ENCODE results near the gene MTUS2. TPM values are rescaled to one million over a fixed set of nuclear protein-coding genes. Genes with fewer than 3 reads are reported as not detected.

Gene MTUS2
- total and polyA plus RNA-seq, 2 experiments from 2014 or later: 3.0 to 4.3 TPM

DNA sequence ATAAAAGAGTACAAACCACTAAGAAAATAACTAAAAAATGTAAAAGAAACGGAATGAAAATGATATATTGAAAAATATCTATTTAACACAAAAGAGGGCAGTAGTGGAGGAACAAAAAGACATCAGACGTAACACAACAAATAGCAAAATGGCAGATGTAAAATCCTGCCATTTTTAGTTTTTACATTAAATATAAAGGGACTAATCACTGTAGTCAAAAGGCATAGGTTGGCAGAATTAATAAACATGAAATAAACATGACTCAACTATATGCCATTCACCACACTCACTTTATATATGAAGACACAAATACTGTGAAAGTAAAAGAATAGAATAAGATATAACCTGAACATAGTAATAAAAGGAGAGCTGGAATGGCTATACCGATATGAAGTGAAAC, 11.0 kb downstream of the MTUS2 start:
- H3K4me2 ChIP-seq: no peak overlapping the region
- no peaks in the 10 kb centered on the region for H4K20me1 ChIP-seq (ENCODE audit: insufficient read depth, poor library complexity, severe bottlenecking)
- H3K9me3 ChIP-seq (ENCODE audit: low read depth): peaks cover 10% of the 10 kb centered on the region
- H3K4me3 ChIP-seq: no peak overlapping the region
- no peak for DNase-seq (ENCODE audit: low spot score)
- 78% methylated on average over 3 of the region's 3 CpGs for WGBS (ENCODE audit: low lambda C conversion rate, missing lambda C conversion rate)
- H3K79me2 ChIP-seq: no peaks in the 10 kb centered on the region
- H3K36me3 ChIP-seq (replicated peaks; ENCODE audit: insufficient read depth, low read depth): no peaks in the 10 kb centered on the region
- H3K27ac ChIP-seq: no peak overlapping the region
- no peak for TF ChIP-seq EZH2phosphoT487 (IDR thresholded peaks at IDR 0.05; ENCODE audit: low read depth, severe bottlenecking, unreplicated experiment)
- TF ChIP-seq EZH2 (IDR thresholded peaks at IDR 0.05; ENCODE audit: borderline replicate concordance): no peak
- no peak for TF ChIP-seq CTCF (IDR thresholded peaks at IDR 0.05; ENCODE audit: poor library complexity)
- no peaks in the 10 kb centered on the region for H3K27me3 ChIP-seq
- no peaks in the 10 kb centered on the region for H3K9me2 ChIP-seq (replicated peaks; ENCODE audit: insufficient read depth)
- no peak overlapping the region for H2AFZ ChIP-seq
- no peaks in the 10 kb centered on the region for H3K4me1 ChIP-seq (ENCODE audit: insufficient read depth)

GRCh38 chr13:28837111-28837510, 17.0 kb downstream of the MTUS2 start:
- no peaks in the 10 kb centered on the region for H4K20me1 ChIP-seq (ENCODE audit: insufficient read depth, poor library complexity, severe bottlenecking)
- no peak for TF ChIP-seq CTCF (IDR thresholded peaks at IDR 0.05; ENCODE audit: poor library complexity)
- no peak for TF ChIP-seq EZH2phosphoT487 (IDR thresholded peaks at IDR 0.05; ENCODE audit: low read depth, severe bottlenecking, unreplicated experiment)
- TF ChIP-seq EZH2 (IDR thresholded peaks at IDR 0.05; ENCODE audit: borderline replicate concordance): no peak
- no peaks in the 10 kb centered on the region for H3K4me1 ChIP-seq (ENCODE audit: insufficient read depth)
- H3K79me2 ChIP-seq: no peaks in the 10 kb centered on the region
- H3K27me3 ChIP-seq: no peaks in the 10 kb centered on the region
- H3K9me2 ChIP-seq (replicated peaks; ENCODE audit: insufficient read depth): no peaks in the 10 kb centered on the region
- no peak overlapping the region for H3K4me2 ChIP-seq
- no peak overlapping the region for H2AFZ ChIP-seq
- 87% methylated on average over 5 of the region's 5 CpGs for WGBS (ENCODE audit: low lambda C conversion rate, missing lambda C conversion rate)
- no peak overlapping the region for H3K27ac ChIP-seq
- H3K4me3 ChIP-seq: no peak overlapping the region
- H3K36me3 ChIP-seq (replicated peaks; ENCODE audit: insufficient read depth, low read depth): no peaks in the 10 kb centered on the region
- DNase-seq (ENCODE audit: low spot score): no peak
- peaks cover 2% of the 10 kb centered on the region for H3K9me3 ChIP-seq (ENCODE audit: low read depth)

GRCh38 chr13:28843639-28844038, 23.5 kb downstream of the MTUS2 start:
- TF ChIP-seq CTCF (IDR thresholded peaks at IDR 0.05; ENCODE audit: poor library complexity) (no peak), EZH2 (IDR thresholded peaks at IDR 0.05; ENCODE audit: borderline replicate concordance) (no peak), EZH2phosphoT487 (IDR thresholded peaks at IDR 0.05; ENCODE audit: low read depth, severe bottlenecking, unreplicated experiment) (no peak)
- H2AFZ ChIP-seq: no peak overlapping the region

GRCh38 chr13:28849441-28849840, 29.3 kb downstream of the MTUS2 start:
- Histone ChIP-seq H3K4me1 (ENCODE audit: insufficient read depth) (no peaks in the 10 kb centered on the region), H3K27ac (no peak overlapping the region), H3K27me3 (peaks cover 4% of the 10 kb centered on the region), H3K4me2 (no peak overlapping the region), H3K36me3 (replicated peaks; ENCODE audit: insufficient read depth, low read depth) (no peaks in the 10 kb centered on the region), H3K9me2 (replicated peaks; ENCODE audit: insufficient read depth) (no peaks in the 10 kb centered on the region), H3K9me3 (ENCODE audit: low read depth) (no peaks in the 10 kb centered on the region), H3K4me3 (no peak overlapping the region), H4K20me1 (ENCODE audit: insufficient read depth, poor library complexity, severe bottlenecking) (no peaks in the 10 kb centered on the region), H2AFZ (no peak overlapping the region), H3K79me2 (no peaks in the 10 kb centered on the region)
- TF ChIP-seq EZH2phosphoT487 (IDR thresholded peaks at IDR 0.05; ENCODE audit: low read depth, severe bottlenecking, unreplicated experiment) (no peak), EZH2 (IDR thresholded peaks at IDR 0.05; ENCODE audit: borderline replicate concordance) (no peak), CTCF (IDR thresholded peaks at IDR 0.05; ENCODE audit: poor library complexity) (no peak)
- WGBS (ENCODE audit: low lambda C conversion rate, missing lambda C conversion rate): 90% methylated on average over 3 of the region's 3 CpGs
- no peak for DNase-seq (ENCODE audit: low spot score)

More at GRCh38 chr13:28843639-28844038, 23.5 kb downstream of the MTUS2 start:
- WGBS (ENCODE audit: low lambda C conversion rate, missing lambda C conversion rate): 81% methylated on average over 4 of the region's 4 CpGs
- no peak overlapping the region for H3K27ac ChIP-seq
- peaks cover 4% of the 10 kb centered on the region for H3K27me3 ChIP-seq
- no peaks in the 10 kb centered on the region for H3K79me2 ChIP-seq
- H3K4me1 ChIP-seq (ENCODE audit: insufficient read depth): no peaks in the 10 kb centered on the region
- H3K4me3 ChIP-seq: no peak overlapping the region
- no peaks in the 10 kb centered on the region for H4K20me1 ChIP-seq (ENCODE audit: insufficient read depth, poor library complexity, severe bottlenecking)
- no peaks in the 10 kb centered on the region for H3K9me3 ChIP-seq (ENCODE audit: low read depth)
- H3K9me2 ChIP-seq (replicated peaks; ENCODE audit: insufficient read depth): no peaks in the 10 kb centered on the region
- H3K36me3 ChIP-seq (replicated peaks; ENCODE audit: insufficient read depth, low read depth): no peaks in the 10 kb centered on the region
- DNase-seq (ENCODE audit: low spot score): no peak
- H3K4me2 ChIP-seq: no peak overlapping the region

Data from hepatocyte (in vitro differentiated cells).